OCI-LY1 (cell line): ENCODE measurements around the gene POFUT1.

ENCODE experiments used
- H2AFZ ChIP-seq: fragments of 200-600 bp; sonication (generic), shearing (Covaris generic); 2 replicates; pipeline ENCODE4 v1.6.0; 2014; ENCODE audit warnings: antibody characterized with exemption, mild to moderate bottlenecking, low read length
- H3F3A ChIP-seq: fragments of 200-600 bp; sonication (generic), shearing (Covaris generic); 2 replicates; pipeline ENCODE4 v1.6.0; 2014; ENCODE audit warnings: mild to moderate bottlenecking, antibody characterized with exemption, low read length, moderate library complexity; ENCODE audit not compliant: insufficient read depth
- H3K27ac ChIP-seq: fragments of 200-600 bp; sonication (generic); 2 replicates; pipeline ENCODE4 v1.5.1; 2014; ENCODE audit warnings: low read length, mixed run types, mild to moderate bottlenecking, low read depth; ENCODE audit not compliant: poor library complexity, severe bottlenecking
- H3K27me3 ChIP-seq: fragments of 200-600 bp; sonication (generic); 2 replicates; pipeline ENCODE4 v1.6.0; 2014; ENCODE audit warnings: antibody characterized with exemption, mild to moderate bottlenecking, low read length, moderate library complexity; ENCODE audit not compliant: insufficient read depth
- H3K36me3 ChIP-seq: fragments of 200-600 bp; sonication (generic); 2 replicates; pipeline ENCODE4 v1.6.1; 2014; ENCODE audit warnings: mild to moderate bottlenecking, antibody characterized with exemption, low read length, moderate library complexity, mixed read lengths; ENCODE audit not compliant: insufficient read depth
- H3K4me1 ChIP-seq: fragments of 200-600 bp; sonication (generic); 2 replicates; pipeline ENCODE4 v1.5.1; 2014; ENCODE audit warnings: mild to moderate bottlenecking, low read length, moderate library complexity; ENCODE audit not compliant: insufficient read depth, severe bottlenecking
- H3K4me2 ChIP-seq: fragments of 200-600 bp; sonication (generic), shearing (Covaris generic); 2 replicates; pipeline ENCODE4 v1.6.1; 2014; ENCODE audit warnings: low read length
- H3K4me3 ChIP-seq: fragments of 200-600 bp; sonication (generic); 2 replicates; pipeline ENCODE4 v1.5.1; 2014; ENCODE audit warnings: low read length, low read depth, mild to moderate bottlenecking, mixed read lengths; ENCODE audit not compliant: poor library complexity, severe bottlenecking
- H3K79me2 ChIP-seq: fragments of 200-600 bp; shearing (Covaris generic); 2 replicates; pipeline ENCODE4 v1.6.1; 2016; ENCODE audit warnings: mixed run types, low read length, mixed read lengths; ENCODE audit not compliant: insufficient read depth
- H3K9ac ChIP-seq: fragments of 200-600 bp; sonication (generic), shearing (Covaris generic); 2 replicates; pipeline ENCODE4 v1.6.1; 2014; ENCODE audit warnings: mild to moderate bottlenecking, low read length, mixed read lengths
- H3K9me2 ChIP-seq: fragments of 200-600 bp; sonication (generic), shearing (Covaris generic); 2 replicates; pipeline ENCODE4 v1.6.1; 2014; ENCODE audit warnings: low read depth, mild to moderate bottlenecking, low read length, mixed read lengths
- H3K9me3 ChIP-seq: fragments of 200-600 bp; shearing (Covaris generic); 2 replicates; pipeline ENCODE4 v1.6.1; 2014; ENCODE audit warnings: low read length, mixed read lengths
- H4K20me1 ChIP-seq: fragments of 200-600 bp; sonication (generic), shearing (Covaris generic); 2 replicates; pipeline ENCODE4 v1.6.0; 2016; ENCODE audit warnings: mild to moderate bottlenecking, low read length; ENCODE audit not compliant: insufficient read depth
- EZH2 ChIP-seq: fragments of 200-600 bp; sonication (generic), shearing (Covaris generic); IDR thresholded peaks from 2 replicates; pipeline ENCODE4 v1.8.0; 2017; ENCODE audit warnings: borderline replicate concordance, mixed run types, mild to moderate bottlenecking, antibody characterized with exemption, low read length, moderate library complexity, mixed read lengths
- TF ChIP-seq, protein P1 (sequence below): fragments of 200-600 bp; sonication (generic), shearing (Covaris generic); IDR thresholded peaks from 2 replicates; pipeline ENCODE4 v1.5.1; 2017; ENCODE audit warnings: mild to moderate bottlenecking, antibody characterized with exemption, low read length, moderate library complexity, mixed read lengths

The POFUT1 gene

DNA sequence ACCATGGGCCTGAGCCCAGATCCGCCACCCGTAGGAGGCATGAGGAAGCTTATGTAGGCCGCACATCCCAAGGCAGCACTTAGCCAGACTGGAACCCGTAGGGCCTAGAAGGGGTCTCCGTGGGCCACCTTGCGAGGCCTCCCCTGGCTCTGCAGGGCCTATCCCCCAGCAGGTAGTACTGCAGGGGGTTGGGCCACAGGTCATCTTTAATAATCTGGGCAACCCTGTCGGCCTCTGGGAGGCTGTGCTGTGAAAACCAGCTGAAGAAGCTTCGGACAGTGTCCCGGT is 18.6 kb upstream of the POFUT1 start:
- no peak overlapping the region for H3K27ac ChIP-seq

DNA sequence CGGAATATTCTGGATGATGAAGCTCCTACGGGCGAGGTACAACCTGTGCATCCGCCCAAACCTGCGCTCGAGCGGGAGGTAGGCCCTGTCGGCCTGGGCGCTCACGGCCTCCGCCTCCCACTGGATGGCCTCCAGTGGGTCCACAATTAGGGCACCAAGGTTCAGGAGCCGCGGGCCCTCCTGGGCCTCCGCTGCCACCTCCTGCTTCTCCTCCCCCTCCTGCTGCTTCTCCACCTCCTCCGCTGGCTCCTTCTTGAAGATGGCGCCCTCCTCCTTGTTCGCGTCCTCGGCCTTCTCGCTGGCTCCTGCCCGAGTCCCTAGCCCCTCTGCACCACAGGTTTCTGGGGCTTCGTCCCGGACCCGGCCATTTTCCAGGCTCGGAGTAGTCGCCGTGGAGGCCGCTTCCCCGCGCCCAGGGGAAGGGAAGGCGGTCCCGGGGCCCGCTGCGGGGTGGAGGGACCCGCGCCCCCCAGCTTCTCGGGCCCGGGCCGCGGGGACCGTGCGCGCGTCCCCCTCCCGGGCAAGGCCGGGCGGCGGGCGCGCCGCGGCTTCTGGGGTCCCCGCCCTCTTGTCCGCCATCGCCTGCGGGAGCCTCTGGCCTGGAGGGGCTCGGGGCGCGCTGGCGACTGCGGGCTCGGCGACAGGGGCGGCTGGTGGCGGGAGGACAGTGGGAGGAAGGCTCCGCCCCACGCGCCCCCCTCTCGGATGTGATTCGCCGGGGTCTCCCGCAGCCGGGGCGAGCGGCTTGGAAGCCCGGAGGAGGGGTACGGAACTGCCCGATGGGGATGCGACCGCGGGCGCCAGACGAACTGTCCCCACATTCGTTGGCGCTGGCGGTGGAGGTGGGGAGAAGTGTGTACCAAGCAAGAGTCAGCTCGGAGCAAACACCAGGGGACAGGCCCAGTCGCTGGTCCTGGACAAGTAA is 17.7 kb upstream of the POFUT1 start:
- Histone ChIP-seq H4K20me1 (no peaks in the 10 kb centered on the region), H3K36me3 (peaks cover 29% of the 10 kb centered on the region), H3K4me3 (peak overlapping the region; percentile 12), H3K4me2 (peak overlapping the region; percentile 33; the same call in 1 of the 2 replicates), H3F3A (no peaks in the 10 kb centered on the region), H3K9ac (no peak overlapping the region; the same call in 1 of the 2 replicates), H2AFZ (no peak overlapping the region), H3K79me2 (no peaks in the 10 kb centered on the region), H3K4me1 (peaks cover 7% of the 10 kb centered on the region), H3K27me3 (peaks cover 4% of the 10 kb centered on the region; the same call in 1 of the 2 replicates), H3K9me2 (no peaks in the 10 kb centered on the region), H3K9me3 (no peaks in the 10 kb centered on the region), H3K27ac (no peak overlapping the region)
- TF ChIP-seq, protein P1, sequence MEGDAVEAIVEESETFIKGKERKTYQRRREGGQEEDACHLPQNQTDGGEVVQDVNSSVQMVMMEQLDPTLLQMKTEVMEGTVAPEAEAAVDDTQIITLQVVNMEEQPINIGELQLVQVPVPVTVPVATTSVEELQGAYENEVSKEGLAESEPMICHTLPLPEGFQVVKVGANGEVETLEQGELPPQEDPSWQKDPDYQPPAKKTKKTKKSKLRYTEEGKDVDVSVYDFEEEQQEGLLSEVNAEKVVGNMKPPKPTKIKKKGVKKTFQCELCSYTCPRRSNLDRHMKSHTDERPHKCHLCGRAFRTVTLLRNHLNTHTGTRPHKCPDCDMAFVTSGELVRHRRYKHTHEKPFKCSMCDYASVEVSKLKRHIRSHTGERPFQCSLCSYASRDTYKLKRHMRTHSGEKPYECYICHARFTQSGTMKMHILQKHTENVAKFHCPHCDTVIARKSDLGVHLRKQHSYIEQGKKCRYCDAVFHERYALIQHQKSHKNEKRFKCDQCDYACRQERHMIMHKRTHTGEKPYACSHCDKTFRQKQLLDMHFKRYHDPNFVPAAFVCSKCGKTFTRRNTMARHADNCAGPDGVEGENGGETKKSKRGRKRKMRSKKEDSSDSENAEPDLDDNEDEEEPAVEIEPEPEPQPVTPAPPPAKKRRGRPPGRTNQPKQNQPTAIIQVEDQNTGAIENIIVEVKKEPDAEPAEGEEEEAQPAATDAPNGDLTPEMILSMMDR: no peak
- TF ChIP-seq EZH2: no peak

More for the DNA sequence above, 18.6 kb upstream of the POFUT1 start:
- no peak overlapping the region for H2AFZ ChIP-seq
- TF ChIP-seq, protein P1: no peak
- no peak for TF ChIP-seq EZH2
- H3K4me2 ChIP-seq: no peak overlapping the region
- H3K27me3 ChIP-seq: peaks cover 4% of the 10 kb centered on the region; the same call in 1 of the 2 replicates
- no peaks in the 10 kb centered on the region for H3K9me2 ChIP-seq
- H3K4me3 ChIP-seq: no peak overlapping the region
- H3K4me1 ChIP-seq: peaks cover 7% of the 10 kb centered on the region
- no peaks in the 10 kb centered on the region for H3K9me3 ChIP-seq
- peaks cover 20% of the 10 kb centered on the region for H3K36me3 ChIP-seq
- H3K9ac ChIP-seq: no peak overlapping the region
- no peaks in the 10 kb centered on the region for H4K20me1 ChIP-seq
- no peaks in the 10 kb centered on the region for H3K79me2 ChIP-seq
- no peaks in the 10 kb centered on the region for H3F3A ChIP-seq

DNA sequence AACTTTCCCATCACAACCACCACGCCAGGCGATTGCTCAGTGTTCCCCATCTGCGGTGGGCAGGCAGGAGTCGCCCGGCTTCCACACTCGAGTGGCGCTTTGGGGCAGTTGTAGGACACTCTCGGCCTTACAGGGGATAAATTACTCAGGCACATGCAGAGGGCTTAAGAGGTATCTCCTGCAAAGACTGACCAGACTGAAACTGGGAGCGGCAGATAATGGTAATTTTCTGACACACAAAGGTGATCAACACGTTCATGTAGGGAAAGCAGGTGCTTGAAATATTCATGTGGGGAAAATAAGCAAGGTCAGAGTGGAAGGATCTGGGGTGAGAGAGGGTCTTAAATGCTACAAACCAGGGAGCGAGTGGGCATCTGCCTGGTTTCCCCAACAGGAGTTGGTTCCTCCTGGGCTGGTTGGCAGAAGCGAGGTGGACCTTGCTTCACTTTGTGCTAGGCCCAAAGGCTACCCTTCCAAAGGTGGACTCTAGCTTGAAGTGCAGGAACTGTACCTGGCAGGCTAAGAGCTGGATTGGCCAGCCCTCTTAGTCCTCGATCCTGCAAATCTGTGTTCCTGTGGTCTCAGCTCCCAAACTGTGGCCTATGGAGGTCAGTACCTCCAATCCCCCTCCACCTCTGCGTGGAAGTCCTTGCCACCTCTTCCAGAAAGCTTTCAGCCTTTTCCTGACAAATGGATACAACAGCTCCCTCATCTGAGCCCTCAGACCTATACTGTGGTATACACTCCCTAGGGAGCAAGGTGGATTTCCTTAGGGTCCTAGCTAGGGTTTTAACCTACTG is 16.9 kb upstream of the POFUT1 start:
- H3K27me3 ChIP-seq: peaks cover 4% of the 10 kb centered on the region; the same call in 1 of the 2 replicates
- no peaks in the 10 kb centered on the region for H3K9me2 ChIP-seq
- no peak overlapping the region for H3K27ac ChIP-seq
- H3K4me1 ChIP-seq: peaks cover 7% of the 10 kb centered on the region
- H4K20me1 ChIP-seq: no peaks in the 10 kb centered on the region
- TF ChIP-seq EZH2: no peak
- TF ChIP-seq, protein P1: no peak
- H3K79me2 ChIP-seq: no peaks in the 10 kb centered on the region
- no peaks in the 10 kb centered on the region for H3K9me3 ChIP-seq
- peak overlapping the region; percentile 33; the same call in 1 of the 2 replicates for H3K4me2 ChIP-seq
- H3K9ac ChIP-seq: no peak overlapping the region; the same call in 1 of the 2 replicates
- peak overlapping the region; percentile 12 for H3K4me3 ChIP-seq
- no peak overlapping the region for H2AFZ ChIP-seq
- no peaks in the 10 kb centered on the region for H3F3A ChIP-seq
- H3K36me3 ChIP-seq: peaks cover 37% of the 10 kb centered on the region
